Activated T-cell treated with anti-CD3 and anti-CD28 coated beads for 4 hours (primary cell): ENCODE measurements around the gene RAB11FIP3.

Source experiments
- DNase-seq: peaks from one replicate; pipeline ENCODE4 v3.0.0-alpha.2; 2020

RAB11FIP3 gene

GRCh38 chr16:556474-557173 is 131.2 kb downstream of the RAB11FIP3 start:
- no peak for DNase-seq

GRCh38 chr16:557463-558297 is 132.2 kb downstream of the RAB11FIP3 start:
- no peak for DNase-seq

- no peak for DNase-seq
Measured at GRCh38 chr16:558298-559020, 133.0 kb downstream of the RAB11FIP3 start.

- no peak for DNase-seq
Measured at GRCh38 chr16:559021-559380, 133.6 kb downstream of the RAB11FIP3 start.

- no peak for DNase-seq
Measured at GRCh38 chr16:559411-560203, 134.2 kb downstream of the RAB11FIP3 start.

- DNase-seq, result no peak
Measured at GRCh38 chr16:560204-560700, 134.8 kb downstream of the RAB11FIP3 start, which contains the start of gene PRR35. PRR35 (plus strand) TSS chr16:560394; CDS start chr16:563295, 2,901 bp downstream.

GRCh38 chr16:560701-561412 is 135.4 kb downstream of the RAB11FIP3 start:
- no peak for DNase-seq

- no peak for DNase-seq
Measured at GRCh38 chr16:561413-561794, 136.0 kb downstream of the RAB11FIP3 start.

- no peak for DNase-seq
Measured at GRCh38 chr16:561957-562938, 136.8 kb downstream of the RAB11FIP3 start.

- no peak for DNase-seq
Measured at GRCh38 chr16:563072-563644, 137.7 kb downstream of the RAB11FIP3 start.

- DNase-seq, result no peak
Measured at GRCh38 chr16:564690-565418, 139.4 kb downstream of the RAB11FIP3 start.

- DNase-seq, result no peak
Measured at GRCh38 chr16:565419-566330, 140.2 kb downstream of the RAB11FIP3 start.

GRCh38 chr16:566475-567372 is 141.3 kb downstream of the RAB11FIP3 start, which contains the start of gene NHLRC4:
NHLRC4 (plus strand) TSS chr16:567005; CDS start chr16:568048, 1,043 bp downstream.
- no peak for DNase-seq

- no peak for DNase-seq
Measured at GRCh38 chr16:567373-568256, 142.2 kb downstream of the RAB11FIP3 start.

GRCh38 chr16:568401-569258 is 143.2 kb downstream of the RAB11FIP3 start:
- no peak for DNase-seq
